Jurkat, Clone E6-1 (cell line): ENCODE results near the gene METAP2.
A peak's percentile ranks its signal among the peaks of the same experiment; 100 is the strongest.
"Not testable (repeated sequence)": the region's sequence is repeated elsewhere in the genome, so short reads cannot be mapped to it uniquely, and the experiment has no call there.

Experiments used
- DNase-seq: peaks from one replicate; pipeline ENCODE4 v3.0.0-alpha.2; 2011; ENCODE audit warnings: low read depth, low spot score
- H3K4me3 ChIP-seq: 2 replicates; pipeline ENCODE4 v1.5.1; 2011; ENCODE audit warnings: mild to moderate bottlenecking, low read length, control low read depth, moderate library complexity

METAP2 gene

DNA sequence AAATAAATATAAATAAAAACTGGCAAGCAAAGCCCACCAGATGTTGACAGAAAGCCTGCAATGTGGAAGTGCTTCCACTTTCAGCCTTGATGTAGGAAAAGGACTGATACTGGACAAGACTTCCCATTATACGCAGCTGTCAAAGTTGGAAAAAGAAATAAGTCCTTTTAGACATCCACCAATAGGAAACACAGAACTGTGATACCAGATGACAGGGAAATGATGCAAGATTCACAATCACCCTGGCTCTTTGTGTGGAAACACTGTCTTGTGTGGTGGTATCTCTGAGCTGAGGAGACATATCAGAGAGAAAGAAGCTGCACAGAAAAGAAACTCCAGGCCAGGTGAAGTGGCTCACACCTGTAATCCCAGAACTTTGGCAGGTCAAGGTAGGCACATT is 13.8 kb upstream of the METAP2 start:
- no peak for DNase-seq
- no peak overlapping the region for H3K4me3 ChIP-seq

- no peak for DNase-seq
- H3K4me3 ChIP-seq = no peak overlapping the region
Measured at GRCh38 chr12:95460896-95461295, 13.1 kb upstream of the METAP2 start.

DNA sequence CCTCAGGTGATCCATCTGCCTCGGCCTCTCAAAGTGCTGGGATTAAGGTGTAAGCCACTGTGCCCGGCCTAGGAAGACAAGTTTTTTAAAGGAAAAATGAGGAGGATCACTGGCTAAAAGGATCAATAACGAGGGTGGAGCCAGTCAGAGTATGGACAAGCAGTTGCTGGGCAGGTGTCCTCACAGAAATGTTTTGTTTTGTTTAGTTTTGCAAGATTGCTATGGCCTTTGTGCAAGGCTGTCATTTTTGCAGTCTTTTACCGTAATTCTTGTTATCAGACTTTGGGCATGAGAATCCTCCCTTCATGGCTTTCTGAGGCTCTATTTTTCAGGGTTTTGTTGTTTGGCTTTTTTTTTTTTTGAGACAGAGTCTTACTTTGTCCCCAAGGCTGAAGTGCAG is 11.9 kb upstream of the METAP2 start:
- H3K4me3 ChIP-seq = no peak overlapping the region
- DNase-seq = no peak

DNA sequence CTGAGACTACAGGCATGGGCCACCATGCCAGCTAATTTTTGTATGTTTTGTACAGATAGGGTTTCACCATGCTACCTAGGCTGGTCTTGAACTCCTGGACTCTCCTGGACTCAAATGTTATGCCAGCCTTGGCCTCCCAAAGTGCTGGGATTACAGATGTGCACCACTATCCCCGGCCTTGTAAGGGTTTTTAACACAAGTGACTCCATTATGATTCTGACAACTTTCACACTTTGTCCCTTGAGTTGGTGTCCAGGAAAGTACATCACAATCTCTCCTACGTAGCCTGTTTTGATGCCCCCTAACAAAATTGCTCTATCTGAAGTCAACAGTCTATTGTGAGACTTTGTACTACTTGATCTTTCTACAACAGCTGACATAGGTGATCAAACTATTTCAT is 11.4 kb upstream of the METAP2 start:
- DNase-seq = no peak
- H3K4me3 ChIP-seq = no peak overlapping the region

DNA sequence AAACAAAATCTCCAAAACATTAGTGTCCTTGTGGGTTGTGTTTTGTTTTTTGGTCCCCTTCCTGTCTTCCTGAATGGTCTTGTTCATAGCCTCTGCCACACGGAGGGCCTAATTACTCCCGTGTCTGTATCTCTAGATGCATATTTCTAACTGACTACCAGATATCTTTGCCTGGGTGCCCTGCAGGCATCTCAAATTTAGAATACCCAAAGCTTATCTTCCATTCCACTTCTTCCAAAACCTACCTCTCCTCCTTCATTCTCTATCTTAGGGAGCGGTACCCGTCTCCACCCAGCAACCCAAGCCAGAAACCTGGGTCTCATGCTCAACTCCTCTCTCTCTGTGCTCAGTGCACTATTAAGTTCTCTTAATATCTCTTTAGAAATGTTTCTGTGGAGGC is 10.9 kb upstream of the METAP2 start:
- no peak overlapping the region for H3K4me3 ChIP-seq
- DNase-seq = no peak

- not testable (repeated sequence) for DNase-seq, H3K4me3 ChIP-seq
Measured at GRCh38 chr12:95463776-95464175, 10.2 kb upstream of the METAP2 start.

GRCh38 chr12:95465275-95465674 is 8.7 kb upstream of the METAP2 start:
- no peak overlapping the region for H3K4me3 ChIP-seq
- no peak for DNase-seq

DNA sequence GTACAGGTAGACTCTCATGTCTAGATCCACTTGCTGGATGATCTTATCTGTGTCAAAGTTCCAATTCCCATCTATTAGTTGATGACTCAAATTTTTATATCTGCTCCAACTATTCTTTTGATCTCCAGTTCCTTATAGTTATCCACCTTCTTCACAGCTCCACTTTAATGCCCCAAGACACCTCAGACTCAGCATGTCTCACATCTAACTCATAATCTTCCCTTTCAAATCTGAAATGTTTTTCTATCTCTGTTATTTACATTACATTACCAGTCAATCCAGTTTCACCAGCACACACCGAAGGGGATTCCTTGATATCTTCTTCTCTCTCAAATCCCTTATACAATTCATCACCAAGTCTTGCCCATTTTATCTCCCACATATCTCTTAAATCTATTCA is 3.7 kb upstream of the METAP2 start:
- H3K4me3 ChIP-seq = no peak overlapping the region
- no peak for DNase-seq

GRCh38 chr12:95473231-95473883 is 595 bp upstream of the METAP2 start:
- peak overlapping the region; percentile 93 for H3K4me3 ChIP-seq
- DNase-seq = peak; percentile 50

- H3K4me3 ChIP-seq = peak overlapping the region; percentile 93
- no peak for DNase-seq
Measured at GRCh38 chr12:95474660-95474958, 657 bp downstream of the METAP2 start.

- H3K4me3 ChIP-seq = no peak overlapping the region
- no peak for DNase-seq
Measured at GRCh38 chr12:95480230-95480629, 6.3 kb downstream of the METAP2 start.

- no peak overlapping the region for H3K4me3 ChIP-seq
Measured at GRCh38 chr12:95481072-95481471, 7.1 kb downstream of the METAP2 start.

GRCh38 chr12:95481888-95482287 is 7.9 kb downstream of the METAP2 start:
- no peak for DNase-seq
- H3K4me3 ChIP-seq = no peak overlapping the region

More at GRCh38 chr12:95481072-95481471, 7.1 kb downstream of the METAP2 start:
- DNase-seq = no peak

DNA sequence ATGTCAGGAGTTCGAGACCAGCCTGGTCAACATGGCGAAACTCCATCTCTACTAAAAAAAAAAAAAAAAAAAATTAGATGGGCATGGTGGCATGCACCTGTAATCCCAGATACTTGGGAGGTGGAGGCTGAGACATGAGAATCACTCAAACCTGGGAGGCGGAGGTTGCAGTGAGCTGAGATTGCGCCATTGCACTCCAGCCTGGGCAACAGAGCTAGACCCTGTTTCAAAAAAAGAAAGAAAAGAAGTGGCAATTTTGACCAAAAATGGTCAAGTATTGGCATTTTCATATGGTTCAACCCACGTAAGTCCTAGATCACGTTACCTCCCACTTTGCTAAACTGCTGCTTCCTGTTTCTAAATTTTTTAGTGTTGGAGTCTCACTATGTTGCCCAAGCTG is 8.6 kb downstream of the METAP2 start:
- not testable (repeated sequence) for H3K4me3 ChIP-seq, DNase-seq

DNA sequence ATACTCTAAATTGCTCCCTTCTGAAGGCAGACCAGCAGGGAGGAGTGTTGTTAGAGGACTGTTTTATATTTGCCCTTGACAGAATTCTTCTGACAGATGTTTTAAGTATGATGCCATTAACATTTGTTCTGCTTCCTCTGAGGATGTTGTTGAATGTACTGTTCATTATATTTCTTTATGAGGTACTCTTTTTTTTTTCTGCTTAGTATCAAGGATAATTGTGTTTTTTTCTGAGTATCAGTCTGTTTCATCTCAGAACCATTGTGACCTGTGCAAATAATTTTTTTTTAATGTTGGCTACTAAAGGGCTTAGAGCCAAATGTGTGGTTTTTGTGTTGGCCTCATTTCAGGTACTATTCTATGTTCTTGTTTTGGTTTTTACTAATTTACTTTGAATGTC is 10.6 kb downstream of the METAP2 start:
- no peak for DNase-seq
- H3K4me3 ChIP-seq = no peak overlapping the region

- DNase-seq = no peak
- no peak overlapping the region for H3K4me3 ChIP-seq
Measured at GRCh38 chr12:95487024-95487423, 13.1 kb downstream of the METAP2 start.

- DNase-seq = no peak
- no peak overlapping the region for H3K4me3 ChIP-seq
Measured at GRCh38 chr12:95492462-95492861, 18.5 kb downstream of the METAP2 start.

GRCh38 chr12:95494888-95495287 is 20.9 kb downstream of the METAP2 start:
- H3K4me3 ChIP-seq = no peak overlapping the region
- no peak for DNase-seq

DNA sequence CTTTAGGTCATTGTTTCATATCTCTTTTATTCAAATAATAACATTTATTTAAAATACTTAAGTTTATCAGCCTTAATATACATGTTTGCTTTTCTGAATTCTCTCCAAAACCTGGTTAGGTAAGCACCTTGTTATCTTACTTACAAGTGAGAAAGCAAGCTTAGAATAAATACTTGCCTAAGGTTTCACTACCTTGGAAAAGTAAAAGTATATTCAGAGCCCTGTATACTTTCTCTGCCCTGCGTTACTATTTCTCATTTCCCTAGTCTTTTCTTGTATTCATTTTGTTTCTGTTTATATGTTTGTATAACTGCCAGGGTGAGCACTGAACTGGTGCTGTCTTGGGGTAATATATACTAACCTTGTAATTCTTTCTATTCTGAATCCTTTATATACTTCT is 21.5 kb downstream of the METAP2 start:
- no peak overlapping the region for H3K4me3 ChIP-seq
- DNase-seq = no peak

- no peak for DNase-seq
- no peak overlapping the region for H3K4me3 ChIP-seq
Measured at GRCh38 chr12:95497031-95497430, 23.1 kb downstream of the METAP2 start.

DNA sequence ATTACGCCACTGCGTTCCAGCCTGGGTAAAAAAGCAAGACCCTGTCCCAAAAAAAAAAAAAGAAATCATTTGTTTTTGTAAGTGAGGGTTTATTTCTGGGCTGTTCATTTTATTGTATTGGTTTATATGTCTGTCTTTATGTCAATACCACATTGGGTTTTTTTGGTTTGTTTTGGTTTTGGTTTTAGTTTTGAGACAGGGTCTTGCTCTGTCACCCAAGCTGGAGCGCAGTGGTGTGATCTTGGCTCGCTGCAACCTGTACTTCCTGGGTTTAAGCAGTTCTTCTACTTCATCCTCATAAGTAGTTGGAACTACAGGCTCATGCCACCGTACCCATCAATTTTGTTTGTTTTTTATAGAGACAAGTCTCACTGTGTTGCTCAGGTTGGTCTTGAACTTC is 25.0 kb downstream of the METAP2 start:
- no peak for DNase-seq
- H3K4me3 ChIP-seq = no peak overlapping the region

GRCh38 chr12:95499772-95500171 is 25.8 kb downstream of the METAP2 start:
- DNase-seq = no peak
- H3K4me3 ChIP-seq = no peak overlapping the region
